Endothelial cell of umbilical vein (primary cell): ENCODE measurements around the gene CDK10. TPM values are rescaled to one million over a fixed set of nuclear protein-coding genes. Genes with fewer than 3 reads are reported as not detected.

ENCODE experiments used
- BruUV-seq: library from RNA; stranded (reverse); fragments of 400-500 nt; replicated peaks from 2 replicates; lab custom pipeline; 2021; lab: Mats Ljungman, UMichigan
- CTCF ChIA-PET: fragments of 300-600, 350-600 bp; sonication (Branson Sonifier 250); formaldehyde crosslinking; loops from one replicate; lab custom pipeline; 2021; ENCODE audit warnings: antibody characterized with exemption, inconsistent platforms; lab: Charles Lee
- POLR2A ChIA-PET: fragments of 300-600, 350-600 bp; sonication (Branson Sonifier 250); formaldehyde crosslinking; loops from one replicate; lab custom pipeline; 2021; ENCODE audit warnings: antibody characterized with exemption, inconsistent platforms; lab: Charles Lee
- DNase-seq: peaks from one replicate; pipeline ENCODE4 v3.0.0-alpha.2; 2011; ENCODE audit warnings: low read depth, low spot score
- FAIRE-seq: peaks from 2 replicates; lab custom pipeline; 2011; peaks lifted over from hg19 to GRCh38; lab: Jason Lieb, UNC
- H2AFZ ChIP-seq: 2 replicates; pipeline ENCODE4 v1.6.0; 2012; ENCODE audit warnings: low read depth, low read length, control low read depth, inconsistent platforms
- H3K27ac ChIP-seq: 2 replicates; pipeline ENCODE4 v1.5.1; 2011; ENCODE audit warnings: low read depth, mild to moderate bottlenecking, control low read depth, low read length, moderate library complexity; ENCODE audit not compliant: insufficient read depth
- H3K27me3 ChIP-seq, 2 experiments: 2 replicates each; pipeline versions ENCODE4 v1.6.0 to v1.6.1; 2011; ENCODE audit warnings: low read length in 2 of 2, mixed read lengths in 1 of 2; ENCODE audit not compliant: control insufficient read depth in 2 of 2, insufficient read depth in 2 of 2
- H3K36me3 ChIP-seq, 2 experiments: 2 replicates in 1 of 2; 3 replicates in 1 of 2; pipeline ENCODE4 v1.5.1; 2011; ENCODE audit warnings: low read length in 2 of 2, mild to moderate bottlenecking in 1 of 2, moderate library complexity in 1 of 2; ENCODE audit not compliant: control insufficient read depth in 2 of 2, insufficient read depth in 2 of 2; ENCODE audit errors: extremely low read depth in 1 of 2
- H3K4me1 ChIP-seq: 3 replicates; pipeline ENCODE4 v1.5.1; 2011; ENCODE audit warnings: mild to moderate bottlenecking, low read length; ENCODE audit not compliant: control insufficient read depth, insufficient read depth; ENCODE audit errors: extremely low read depth
- H3K4me2 ChIP-seq: 2 replicates; pipeline ENCODE4 v1.6.1; 2011; ENCODE audit warnings: low read length, control low read depth, mixed read lengths; ENCODE audit not compliant: insufficient read depth
- H3K4me3 ChIP-seq, 3 experiments: fragments of 200-600 bp in 1 of 3; sonication (generic), shearing (Covaris generic) in 1 of 3; replicated peaks in 1 of 3; 2 replicates each; pipeline ENCODE4 v1.5.1; 2011 to 2016; ENCODE audit warnings: control low read depth in 3 of 3, low read length in 3 of 3, mild to moderate bottlenecking in 2 of 3, inconsistent platforms in 1 of 3, low read depth in 1 of 3, moderate library complexity in 1 of 3; ENCODE audit not compliant: insufficient read depth in 1 of 3
- H3K79me2 ChIP-seq: 2 replicates; pipeline ENCODE4 v1.6.0; 2012; ENCODE audit warnings: low read length, inconsistent platforms; ENCODE audit not compliant: control insufficient read depth, insufficient read depth
- H3K9ac ChIP-seq: replicated peaks from 2 replicates; pipeline ENCODE3; 2011; ENCODE audit warnings: low read length, control low read depth; ENCODE audit not compliant: insufficient read depth; ENCODE audit errors: extremely low read depth
- H3K9me1 ChIP-seq: replicated peaks from 3 replicates; pipeline ENCODE4 v1.6.0; 2011; ENCODE audit warnings: mild to moderate bottlenecking, low read length; ENCODE audit not compliant: control insufficient read depth, insufficient read depth; ENCODE audit errors: extremely low read depth
- H3K9me3 ChIP-seq: replicated peaks from 2 replicates; pipeline ENCODE4 v1.5.1; 2012; ENCODE audit warnings: low read length, inconsistent platforms; ENCODE audit not compliant: control insufficient read depth, insufficient read depth
- H4K20me1 ChIP-seq: replicated peaks from 2 replicates; pipeline ENCODE3; 2011; ENCODE audit warnings: mild to moderate bottlenecking, low read length; ENCODE audit not compliant: control insufficient read depth, insufficient read depth; ENCODE audit errors: extremely low read depth
- EZH2 ChIP-seq: IDR thresholded peaks from 2 replicates; pipeline ENCODE4 v1.6.1; 2012; ENCODE audit warnings: borderline replicate concordance, low read depth, mild to moderate bottlenecking, moderate library complexity, low read length, inconsistent platforms; ENCODE audit not compliant: severe bottlenecking
- FOS ChIP-seq: IDR thresholded peaks from 2 replicates; pipeline ENCODE4 v1.6.1; 2011; ENCODE audit warnings: mild to moderate bottlenecking, low read length, moderate library complexity, borderline replicate concordance; ENCODE audit not compliant: insufficient read depth
- GATA2 ChIP-seq: IDR thresholded peaks from 2 replicates; pipeline ENCODE4 v1.7.0; 2011; ENCODE audit warnings: low read depth, mild to moderate bottlenecking, moderate library complexity, mixed read lengths, low read length; ENCODE audit not compliant: insufficient read length, insufficient read depth
- JUN ChIP-seq: IDR thresholded peaks from 2 replicates; pipeline ENCODE4 v1.6.1; 2011; ENCODE audit warnings: borderline replicate concordance, low read depth; ENCODE audit not compliant: insufficient read length, insufficient read depth
- MYC ChIP-seq: IDR thresholded peaks from one replicate; pipeline ENCODE4 v1.6.1; 2011; ENCODE audit warnings: mild to moderate bottlenecking, low read depth, low read length
- POLR2A ChIP-seq: IDR thresholded peaks from 2 replicates; pipeline ENCODE4 v1.6.1; 2012; ENCODE audit warnings: low read depth, mild to moderate bottlenecking, control low read depth, low read length
- POLR2AphosphoS5 ChIP-seq: IDR thresholded peaks from 2 replicates; pipeline ENCODE4 v1.6.1; 2012; ENCODE audit warnings: low read depth, mild to moderate bottlenecking, control low read depth, low read length, moderate library complexity; ENCODE audit not compliant: insufficient read depth
- dilution Hi-C: fragments of 300-500 bp; cut with MboI; formaldehyde crosslinking; loops from one replicate; pipeline ENCODE4 v1.15.0; 2019; ENCODE audit warnings: low sequenced_read_pairs; ENCODE audit not compliant: extremely low pct_ligation_motif_present
- intact Hi-C: fragments of 100-400 bp; cut with micrococcal nuclease; formaldehyde crosslinking; loops from one replicate; pipeline ENCODE4 v1.10.0; 2022
- polyA plus RNA-seq, 4 experiments: library from polyadenylated mRNA; depleted of rRNA in 3 of 4; stranded (reverse) in 3 of 4; unstranded in 1 of 4; fragments of >200 nt; gene quantifications; 2 replicates each; pipeline versions ENCODE4 v1.2.1 to v1.2.3, GENCODE V29; 2011 to 2012; ENCODE audit warnings: missing spikeins in 1 of 4
- total RNA-seq: library from RNA; stranded (reverse); gene quantifications from 2 replicates; pipeline ENCODE4 v1.2.3, GENCODE V29; 2021
- TF ChIP-seq, protein P1 (sequence below), 2 donors: IDR thresholded peaks; 1 replicate in 1 of 2; 2 replicates in 1 of 2; pipeline ENCODE4 v1.5.1; 2011; ENCODE audit warnings: low read length in 2 of 2, mild to moderate bottlenecking in 2 of 2, moderate library complexity in 2 of 2, control low read depth in 1 of 2, inconsistent platforms in 1 of 2, low read depth in 1 of 2; ENCODE audit not compliant: insufficient read depth in 1 of 2; ENCODE audit errors: extremely low read depth in 1 of 2

The CDK10 gene
- total and polyA plus RNA-seq, 2 donors (not counting 3 experiments of a cell fraction or from before 2014, with no cell fraction given), result 74.5 to 99.9 TPM

DNA sequence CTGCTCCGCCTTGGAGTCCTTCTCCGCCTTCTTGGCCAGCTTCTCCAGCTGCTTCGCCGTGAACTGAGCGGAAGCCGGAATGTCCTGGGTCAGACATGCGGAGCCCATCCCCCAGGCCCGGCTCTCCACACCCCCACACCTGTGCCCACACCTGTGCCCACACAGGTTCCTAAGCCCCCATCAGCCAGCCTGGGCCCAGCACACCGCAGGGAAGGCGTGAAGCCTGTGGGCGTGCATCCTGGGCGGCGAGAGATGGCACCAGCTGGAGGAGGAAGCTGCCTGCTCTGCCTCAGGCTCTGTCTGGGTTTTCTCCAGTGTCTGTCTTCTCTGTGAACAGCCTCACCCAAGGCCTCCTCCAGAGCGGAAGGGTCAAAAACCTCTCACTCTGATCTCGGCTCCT lies 34.9 kb upstream of the CDK10 start:
- no peak overlapping the region for H2AFZ ChIP-seq
- H3K4me1 ChIP-seq, result peaks cover 4% of the 10 kb centered on the region
- peaks cover 22% of the 10 kb centered on the region for H3K79me2 ChIP-seq
- H3K9ac ChIP-seq, result no peak overlapping the region
- H3K4me3 ChIP-seq, result no peak overlapping the region
- TF ChIP-seq EZH2 (no peak), MYC (no peak), POLR2AphosphoS5 (no peak), JUN (no peak), POLR2A (no peak), FOS (no peak), GATA2 (no peak)
- TF ChIP-seq, protein P1, sequence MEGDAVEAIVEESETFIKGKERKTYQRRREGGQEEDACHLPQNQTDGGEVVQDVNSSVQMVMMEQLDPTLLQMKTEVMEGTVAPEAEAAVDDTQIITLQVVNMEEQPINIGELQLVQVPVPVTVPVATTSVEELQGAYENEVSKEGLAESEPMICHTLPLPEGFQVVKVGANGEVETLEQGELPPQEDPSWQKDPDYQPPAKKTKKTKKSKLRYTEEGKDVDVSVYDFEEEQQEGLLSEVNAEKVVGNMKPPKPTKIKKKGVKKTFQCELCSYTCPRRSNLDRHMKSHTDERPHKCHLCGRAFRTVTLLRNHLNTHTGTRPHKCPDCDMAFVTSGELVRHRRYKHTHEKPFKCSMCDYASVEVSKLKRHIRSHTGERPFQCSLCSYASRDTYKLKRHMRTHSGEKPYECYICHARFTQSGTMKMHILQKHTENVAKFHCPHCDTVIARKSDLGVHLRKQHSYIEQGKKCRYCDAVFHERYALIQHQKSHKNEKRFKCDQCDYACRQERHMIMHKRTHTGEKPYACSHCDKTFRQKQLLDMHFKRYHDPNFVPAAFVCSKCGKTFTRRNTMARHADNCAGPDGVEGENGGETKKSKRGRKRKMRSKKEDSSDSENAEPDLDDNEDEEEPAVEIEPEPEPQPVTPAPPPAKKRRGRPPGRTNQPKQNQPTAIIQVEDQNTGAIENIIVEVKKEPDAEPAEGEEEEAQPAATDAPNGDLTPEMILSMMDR (IDR thresholded peaks at IDR 0.05; ENCODE audit: extremely low read depth in 1 of 2, insufficient read depth in 1 of 2, low read depth in 1 of 2, low read length in 2 of 2), result no peak
- ChIA-PET POLR2A (no interaction called here), CTCF (interaction anchor here (2.0 kb wide), 1 partner anchor 37 kb away, joined by 5 read pairs; no protein-coding TSS in a partner anchor)
- no peak for FAIRE-seq
- no peaks in the 10 kb centered on the region for H3K9me3 ChIP-seq
- no peaks in the 10 kb centered on the region for H4K20me1 ChIP-seq
- peaks cover 4 to 22% of the 10 kb centered on the region in 2 experiments for H3K36me3 ChIP-seq
- H3K4me2 ChIP-seq, result no peak overlapping the region
- H3K27me3 ChIP-seq, result no peaks in the 10 kb centered on the region
- intact Hi-C loops, result no loop called here
- dilution Hi-C loops, result no loop called here
- H3K27ac ChIP-seq, result no peak overlapping the region
- no peaks in the 10 kb centered on the region for H3K9me1 ChIP-seq
- no peak for DNase-seq
- BruUV-seq, result no TSS peak
